ENCODE results near the gene RRP15. TPM values are rescaled to one million over a fixed set of nuclear protein-coding genes. Genes with fewer than 3 reads are reported as not detected.
A peak's percentile ranks its signal among the peaks of the same experiment; 100 is the strongest.

Gene RRP15
- total and polyA plus RNA-seq, 9 of the 15 experiments (the other 6 are each of a cell fraction or from before 2014, with no cell fraction given), result 9.5 to 58.1 (median 29.3) TPM

DNA sequence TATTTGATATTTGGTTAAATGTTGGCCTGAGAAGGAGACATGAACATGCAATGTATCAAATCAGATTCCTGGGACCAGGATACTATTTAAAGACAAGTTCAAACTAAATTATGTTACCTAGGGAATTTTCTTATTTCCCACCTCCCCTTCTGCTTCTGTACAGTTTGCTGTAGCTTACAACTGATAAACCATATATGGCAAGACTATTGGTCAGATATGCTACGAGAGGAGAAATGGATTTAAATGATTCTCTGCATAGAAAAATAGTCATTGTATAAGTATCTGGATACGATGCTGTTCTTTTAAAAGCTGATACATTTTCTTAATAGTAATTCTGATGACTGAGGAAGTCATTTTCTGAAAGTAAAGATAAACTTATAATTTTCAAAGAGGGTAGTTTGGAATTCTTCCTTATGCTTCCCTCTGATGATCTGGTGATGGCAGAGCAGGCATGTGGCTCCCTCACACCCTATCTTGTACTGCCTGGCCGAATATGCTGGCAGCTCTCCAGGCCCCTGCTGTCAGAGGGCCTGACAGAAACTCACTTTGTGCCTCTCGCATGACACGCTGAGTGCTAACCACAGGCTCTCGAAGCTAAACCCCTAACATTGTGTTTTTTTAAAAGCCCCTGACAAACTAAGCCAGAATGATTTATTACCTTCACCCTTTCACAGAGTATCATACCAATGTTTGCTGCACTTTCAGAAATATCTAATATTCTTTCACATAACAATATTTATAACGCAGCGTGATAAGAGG is 19.4 kb downstream of the RRP15 start (continued):
- TF ChIP-seq, protein P1, sequence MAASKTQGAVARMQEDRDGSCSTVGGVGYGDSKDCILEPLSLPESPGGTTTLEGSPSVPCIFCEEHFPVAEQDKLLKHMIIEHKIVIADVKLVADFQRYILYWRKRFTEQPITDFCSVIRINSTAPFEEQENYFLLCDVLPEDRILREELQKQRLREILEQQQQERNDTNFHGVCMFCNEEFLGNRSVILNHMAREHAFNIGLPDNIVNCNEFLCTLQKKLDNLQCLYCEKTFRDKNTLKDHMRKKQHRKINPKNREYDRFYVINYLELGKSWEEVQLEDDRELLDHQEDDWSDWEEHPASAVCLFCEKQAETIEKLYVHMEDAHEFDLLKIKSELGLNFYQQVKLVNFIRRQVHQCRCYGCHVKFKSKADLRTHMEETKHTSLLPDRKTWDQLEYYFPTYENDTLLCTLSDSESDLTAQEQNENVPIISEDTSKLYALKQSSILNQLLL (CRISPR knock-in tag; IDR thresholded peaks at IDR 0.05; ENCODE audit: borderline replicate concordance), result no peak
- TF ChIP-seq ZNF785 (CRISPR knock-in tag; IDR thresholded peaks at IDR 0.05), result no peak
- no peak; the same call in 1 of the 2 replicates for TF ChIP-seq ZBTB7A (IDR thresholded peaks at IDR 0.05; ENCODE audit: borderline replicate concordance, control insufficient read depth, low read depth, low read length)
- TF ChIP-seq PHTF2 (CRISPR knock-in tag; IDR thresholded peaks at IDR 0.05), result no peak
- no peak for TF ChIP-seq KDM5B (IDR thresholded peaks at IDR 0.05; ENCODE audit: insufficient replicate concordance, low read depth, low read length)
- no peak for TF ChIP-seq TCF7L2 (IDR thresholded peaks at IDR 0.05; ENCODE audit: low read depth, low read length)
- peak; percentile 90 for TF ChIP-seq CBFA2T2 (conservative IDR thresholded peaks at IDR 0.05)
- TF ChIP-seq, protein P2, sequence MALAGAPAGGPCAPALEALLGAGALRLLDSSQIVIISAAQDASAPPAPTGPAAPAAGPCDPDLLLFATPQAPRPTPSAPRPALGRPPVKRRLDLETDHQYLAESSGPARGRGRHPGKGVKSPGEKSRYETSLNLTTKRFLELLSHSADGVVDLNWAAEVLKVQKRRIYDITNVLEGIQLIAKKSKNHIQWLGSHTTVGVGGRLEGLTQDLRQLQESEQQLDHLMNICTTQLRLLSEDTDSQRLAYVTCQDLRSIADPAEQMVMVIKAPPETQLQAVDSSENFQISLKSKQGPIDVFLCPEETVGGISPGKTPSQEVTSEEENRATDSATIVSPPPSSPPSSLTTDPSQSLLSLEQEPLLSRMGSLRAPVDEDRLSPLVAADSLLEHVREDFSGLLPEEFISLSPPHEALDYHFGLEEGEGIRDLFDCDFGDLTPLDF (CRISPR knock-in tag; IDR thresholded peaks at IDR 0.05), result no peak
- peak; percentile 97 for TF ChIP-seq POLR2AphosphoS5 (IDR thresholded peaks at IDR 0.05; ENCODE audit: control insufficient read depth, insufficient read depth, low read depth, low read length)
- TF ChIP-seq ZNF561 (CRISPR knock-in tag; conservative IDR thresholded peaks at IDR 0.05), result no peak
- TF ChIP-seq, protein P3, sequence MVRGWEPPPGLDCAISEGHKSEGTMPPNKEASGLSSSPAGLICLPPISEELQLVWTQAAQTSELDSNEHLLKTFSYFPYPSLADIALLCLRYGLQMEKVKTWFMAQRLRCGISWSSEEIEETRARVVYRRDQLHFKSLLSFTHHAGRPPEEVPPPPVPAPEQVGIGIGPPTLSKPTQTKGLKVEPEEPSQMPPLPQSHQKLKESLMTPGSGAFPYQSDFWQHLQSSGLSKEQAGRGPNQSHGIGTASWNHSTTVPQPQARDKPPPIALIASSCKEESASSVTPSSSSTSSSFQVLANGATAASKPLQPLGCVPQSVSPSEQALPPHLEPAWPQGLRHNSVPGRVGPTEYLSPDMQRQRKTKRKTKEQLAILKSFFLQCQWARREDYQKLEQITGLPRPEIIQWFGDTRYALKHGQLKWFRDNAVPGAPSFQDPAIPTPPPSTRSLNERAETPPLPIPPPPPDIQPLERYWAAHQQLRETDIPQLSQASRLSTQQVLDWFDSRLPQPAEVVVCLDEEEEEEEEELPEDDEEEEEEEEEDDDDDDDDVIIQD (CRISPR knock-in tag; IDR thresholded peaks at IDR 0.05), result no peak
- TF ChIP-seq ZNF584 (CRISPR knock-in tag; IDR thresholded peaks at IDR 0.05; ENCODE audit: low read depth), result peak; percentile 71; the same call in 1 of the 2 replicates
- no peak for TF ChIP-seq WHSC1 (IDR thresholded peaks at IDR 0.05; ENCODE audit: low read length)
- no peak for TF ChIP-seq PTTG1 (tag; IDR thresholded peaks at IDR 0.05; ENCODE audit: low read depth)
- TF ChIP-seq, protein P4, sequence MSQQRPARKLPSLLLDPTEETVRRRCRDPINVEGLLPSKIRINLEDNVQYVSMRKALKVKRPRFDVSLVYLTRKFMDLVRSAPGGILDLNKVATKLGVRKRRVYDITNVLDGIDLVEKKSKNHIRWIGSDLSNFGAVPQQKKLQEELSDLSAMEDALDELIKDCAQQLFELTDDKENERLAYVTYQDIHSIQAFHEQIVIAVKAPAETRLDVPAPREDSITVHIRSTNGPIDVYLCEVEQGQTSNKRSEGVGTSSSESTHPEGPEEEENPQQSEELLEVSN (IDR thresholded peaks at IDR 0.05; ENCODE audit: borderline replicate concordance in 1 of 2, extremely low read depth in 1 of 2, insufficient read depth in 1 of 2, insufficient read length in 1 of 2, low read depth in 1 of 2, low read length in 1 of 2, poor library complexity in 1 of 2, severe bottlenecking in 1 of 2), result peak; percentile 78 to 90
- no peak for TF ChIP-seq YBX1 (IDR thresholded peaks at IDR 0.05)
- TF ChIP-seq SMARCB1 (IDR thresholded peaks at IDR 0.05; ENCODE audit: insufficient read length, low read depth), result peak; percentile 86
- peak; percentile 68 for TF ChIP-seq LEF1 (IDR thresholded peaks at IDR 0.05)
- TF ChIP-seq, protein P5, sequence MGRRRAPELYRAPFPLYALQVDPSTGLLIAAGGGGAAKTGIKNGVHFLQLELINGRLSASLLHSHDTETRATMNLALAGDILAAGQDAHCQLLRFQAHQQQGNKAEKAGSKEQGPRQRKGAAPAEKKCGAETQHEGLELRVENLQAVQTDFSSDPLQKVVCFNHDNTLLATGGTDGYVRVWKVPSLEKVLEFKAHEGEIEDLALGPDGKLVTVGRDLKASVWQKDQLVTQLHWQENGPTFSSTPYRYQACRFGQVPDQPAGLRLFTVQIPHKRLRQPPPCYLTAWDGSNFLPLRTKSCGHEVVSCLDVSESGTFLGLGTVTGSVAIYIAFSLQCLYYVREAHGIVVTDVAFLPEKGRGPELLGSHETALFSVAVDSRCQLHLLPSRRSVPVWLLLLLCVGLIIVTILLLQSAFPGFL (CRISPR knock-in tag; IDR thresholded peaks at IDR 0.05), result no peak
- TF ChIP-seq CBX1 (IDR thresholded peaks at IDR 0.05; ENCODE audit: low read depth), result no peak
- TF ChIP-seq ZKSCAN3 (CRISPR knock-in tag; IDR thresholded peaks at IDR 0.05), result no peak
- peak; percentile 44; the same call in 1 of the 2 replicates for TF ChIP-seq PHB2 (IDR thresholded peaks at IDR 0.05; ENCODE audit: low read depth)

Measured in K562 (cell line).